ENCODE measurements around the gene GLYATL1. TPM values are rescaled to one million over a fixed set of nuclear protein-coding genes. Genes with fewer than 3 reads are reported as not detected.

Gene GLYATL1
- polyA plus RNA-seq, 2 of the 4 experiments (the other 2 are of a cell fraction), result 0.10 TPM; not detected in 1

DNA sequence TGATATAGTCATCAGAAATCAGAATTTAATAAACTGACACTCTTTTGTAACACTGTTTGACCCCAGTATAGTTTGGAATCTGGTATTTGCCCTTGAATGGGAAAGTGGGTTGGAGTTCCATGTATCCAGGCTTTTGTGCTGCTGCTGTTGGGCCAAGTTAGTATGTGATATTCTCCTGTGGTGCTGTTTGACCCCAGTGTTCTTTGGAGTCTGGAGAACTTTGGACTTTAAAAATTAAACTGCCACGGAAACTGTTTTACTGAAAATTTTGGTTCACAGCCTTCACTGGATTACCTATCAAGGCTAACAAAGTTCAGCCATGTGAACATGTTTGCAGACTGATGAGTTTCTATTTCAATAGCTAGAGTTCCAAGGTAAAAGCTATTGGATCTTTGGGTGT, 740 bp downstream of the GLYATL1 start:
- DNase-seq (ENCODE audit: low read depth in 1 of 2, low spot score in 1 of 2) (no peak), ATAC-seq (no peak), FAIRE-seq (no peak)
- Histone ChIP-seq H3K4me1 (no peaks in the 10 kb centered on the region), H3K27ac (no peak overlapping the region), H3K9me3 (no peaks in the 10 kb centered on the region), H3K4me3 (no peak overlapping the region), H3K4me2 (no peak overlapping the region)
- no peak for TF ChIP-seq CHD4 (IDR thresholded peaks at IDR 0.05; ENCODE audit: borderline replicate concordance)
- TF ChIP-seq MAFK (IDR thresholded peaks at IDR 0.05; ENCODE audit: partially characterized antibody), result no peak
- WGBS (ENCODE audit: missing lambda C conversion rate), result 17% methylated on average over 1 of the region's 1 CpG
- POLR2A ChIA-PET, result no interaction called here
- CTCF ChIA-PET, result no interaction called here

DNA sequence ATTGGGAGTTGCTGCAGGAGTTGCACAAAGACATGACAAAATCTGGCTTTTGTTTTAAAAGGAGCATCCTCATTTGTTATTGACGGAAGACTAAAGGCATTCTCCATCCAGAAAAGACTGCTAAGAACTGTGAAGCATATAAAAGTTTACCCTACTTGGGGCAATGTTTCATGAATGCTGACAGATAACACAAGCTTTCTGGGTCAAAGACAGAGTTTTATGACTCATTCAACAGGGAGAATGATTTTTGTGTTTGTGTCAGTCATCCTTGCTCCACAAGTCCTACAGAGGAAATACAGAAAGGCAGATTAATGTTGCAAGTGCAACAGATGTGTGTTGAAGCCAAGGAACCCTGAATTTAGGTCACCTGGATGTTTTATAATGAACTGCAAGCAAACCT, 2.5 kb downstream of the GLYATL1 start:
- Histone ChIP-seq H3K27ac (no peak overlapping the region), H3K4me2 (no peak overlapping the region), H3K4me3 (no peak overlapping the region), H3K9me3 (no peaks in the 10 kb centered on the region), H3K4me1 (no peaks in the 10 kb centered on the region)
- 93% methylated on average over 1 of the region's 1 CpG for whole genome bisulfite sequencing (ENCODE audit: missing lambda C conversion rate)
- no peak for FAIRE-seq
- DNase-seq (ENCODE audit: low read depth in 1 of 2, low spot score in 1 of 2), result no peak
- TF ChIP-seq HOXB13 (CRISPR knock-in tag; IDR thresholded peaks at IDR 0.05; ENCODE audit: low read depth) (no peak), MAZ (IDR thresholded peaks at IDR 0.05; ENCODE audit: borderline replicate concordance, low read depth, low read length) (no peak), NR3C1 (IDR thresholded peaks at IDR 0.05) (no peak), MAFK (IDR thresholded peaks at IDR 0.05; ENCODE audit: partially characterized antibody) (no peak), ESRRA (IDR thresholded peaks at IDR 0.05; ENCODE audit: borderline replicate concordance, low read length) (no peak), RCOR1 (IDR thresholded peaks at IDR 0.05; ENCODE audit: low read depth, low read length) (no peak), ZC3H11A (IDR thresholded peaks at IDR 0.05) (no peak), FOXS1 (CRISPR knock-in tag; IDR thresholded peaks at IDR 0.05) (no peak), CBX8 (IDR thresholded peaks at IDR 0.05) (no peak), KDM1A (IDR thresholded peaks at IDR 0.05; ENCODE audit: low read depth) (no peak), RFX5 (IDR thresholded peaks at IDR 0.05) (no peak), TFCP2L1 (CRISPR knock-in tag; IDR thresholded peaks at IDR 0.05) (no peak), CBX2 (IDR thresholded peaks at IDR 0.05; ENCODE audit: borderline replicate concordance, low read depth) (no peak), JUN (IDR thresholded peaks at IDR 0.05) (no peak), SREBF2 (IDR thresholded peaks at IDR 0.05) (no peak), CHD2 (IDR thresholded peaks at IDR 0.05; ENCODE audit: low read length, partially characterized antibody) (no peak)
- TF ChIP-seq, protein P1, sequence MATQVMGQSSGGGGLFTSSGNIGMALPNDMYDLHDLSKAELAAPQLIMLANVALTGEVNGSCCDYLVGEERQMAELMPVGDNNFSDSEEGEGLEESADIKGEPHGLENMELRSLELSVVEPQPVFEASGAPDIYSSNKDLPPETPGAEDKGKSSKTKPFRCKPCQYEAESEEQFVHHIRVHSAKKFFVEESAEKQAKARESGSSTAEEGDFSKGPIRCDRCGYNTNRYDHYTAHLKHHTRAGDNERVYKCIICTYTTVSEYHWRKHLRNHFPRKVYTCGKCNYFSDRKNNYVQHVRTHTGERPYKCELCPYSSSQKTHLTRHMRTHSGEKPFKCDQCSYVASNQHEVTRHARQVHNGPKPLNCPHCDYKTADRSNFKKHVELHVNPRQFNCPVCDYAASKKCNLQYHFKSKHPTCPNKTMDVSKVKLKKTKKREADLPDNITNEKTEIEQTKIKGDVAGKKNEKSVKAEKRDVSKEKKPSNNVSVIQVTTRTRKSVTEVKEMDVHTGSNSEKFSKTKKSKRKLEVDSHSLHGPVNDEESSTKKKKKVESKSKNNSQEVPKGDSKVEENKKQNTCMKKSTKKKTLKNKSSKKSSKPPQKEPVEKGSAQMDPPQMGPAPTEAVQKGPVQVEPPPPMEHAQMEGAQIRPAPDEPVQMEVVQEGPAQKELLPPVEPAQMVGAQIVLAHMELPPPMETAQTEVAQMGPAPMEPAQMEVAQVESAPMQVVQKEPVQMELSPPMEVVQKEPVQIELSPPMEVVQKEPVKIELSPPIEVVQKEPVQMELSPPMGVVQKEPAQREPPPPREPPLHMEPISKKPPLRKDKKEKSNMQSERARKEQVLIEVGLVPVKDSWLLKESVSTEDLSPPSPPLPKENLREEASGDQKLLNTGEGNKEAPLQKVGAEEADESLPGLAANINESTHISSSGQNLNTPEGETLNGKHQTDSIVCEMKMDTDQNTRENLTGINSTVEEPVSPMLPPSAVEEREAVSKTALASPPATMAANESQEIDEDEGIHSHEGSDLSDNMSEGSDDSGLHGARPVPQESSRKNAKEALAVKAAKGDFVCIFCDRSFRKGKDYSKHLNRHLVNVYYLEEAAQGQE (IDR thresholded peaks at IDR 0.05), result no peak
- TF ChIP-seq, protein P2, sequence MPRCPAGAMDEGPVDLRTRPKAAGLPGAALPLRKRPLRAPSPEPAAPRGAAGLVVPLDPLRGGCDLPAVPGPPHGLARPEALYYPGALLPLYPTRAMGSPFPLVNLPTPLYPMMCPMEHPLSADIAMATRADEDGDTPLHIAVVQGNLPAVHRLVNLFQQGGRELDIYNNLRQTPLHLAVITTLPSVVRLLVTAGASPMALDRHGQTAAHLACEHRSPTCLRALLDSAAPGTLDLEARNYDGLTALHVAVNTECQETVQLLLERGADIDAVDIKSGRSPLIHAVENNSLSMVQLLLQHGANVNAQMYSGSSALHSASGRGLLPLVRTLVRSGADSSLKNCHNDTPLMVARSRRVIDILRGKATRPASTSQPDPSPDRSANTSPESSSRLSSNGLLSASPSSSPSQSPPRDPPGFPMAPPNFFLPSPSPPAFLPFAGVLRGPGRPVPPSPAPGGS (IDR thresholded peaks at IDR 0.05), result no peak
- no peak for ATAC-seq
- POLR2A ChIA-PET, result no interaction called here
- CTCF ChIA-PET, result no interaction called here

DNA sequence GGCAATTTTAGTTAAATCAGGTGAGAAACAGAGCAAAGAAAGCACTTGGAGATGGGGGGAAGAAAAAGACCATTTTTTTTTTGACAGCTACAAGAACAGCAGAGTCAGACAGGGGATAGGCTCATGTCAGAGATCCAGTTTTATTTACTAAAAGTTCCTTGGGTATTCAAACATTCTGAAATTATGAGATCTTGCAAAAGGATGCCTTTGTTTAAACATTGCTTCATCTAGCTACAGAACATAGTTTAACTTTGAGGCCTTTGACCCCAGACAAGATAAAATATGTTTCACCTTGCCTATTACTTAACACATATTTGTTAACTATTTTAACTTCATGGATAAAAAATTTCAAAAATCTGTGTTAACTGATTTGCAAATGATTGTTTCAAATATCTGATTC, 6.4 kb downstream of the GLYATL1 start:
- Histone ChIP-seq H3K4me3 (no peak overlapping the region), H3K4me2 (no peak overlapping the region), H3K27ac (no peak overlapping the region), H3K4me1 (no peaks in the 10 kb centered on the region), H3K9me3 (no peaks in the 10 kb centered on the region)
- ATAC-seq (no peak), DNase-seq (ENCODE audit: low read depth in 1 of 2, low spot score in 1 of 2) (no peak), FAIRE-seq (no peak)
- CTCF ChIA-PET, result no interaction called here
- POLR2A ChIA-PET, result no interaction called here
- TF ChIP-seq EP300 (IDR thresholded peaks at IDR 0.05) (no peak), HOXB5 (CRISPR knock-in tag; IDR thresholded peaks at IDR 0.05) (no peak), HOXA7 (CRISPR knock-in tag; IDR thresholded peaks at IDR 0.05) (no peak), RARB (CRISPR knock-in tag; IDR thresholded peaks at IDR 0.05) (no peak), ZFP36 (IDR thresholded peaks at IDR 0.05; ENCODE audit: borderline replicate concordance, partially characterized antibody) (no peak), HOXB13 (CRISPR knock-in tag; IDR thresholded peaks at IDR 0.05; ENCODE audit: low read depth) (no peak), GATA3 (IDR thresholded peaks at IDR 0.05; ENCODE audit: borderline replicate concordance) (no peak), ESRRA (IDR thresholded peaks at IDR 0.05; ENCODE audit: borderline replicate concordance, low read length) (no peak), MAFK (IDR thresholded peaks at IDR 0.05; ENCODE audit: partially characterized antibody) (no peak), NFE2L2 (conservative IDR thresholded peaks at IDR 0.05; ENCODE audit: low read length) (no peak), RNF2 (IDR thresholded peaks at IDR 0.05; ENCODE audit: borderline replicate concordance, low read depth) (no peak), JUNB (IDR thresholded peaks at IDR 0.05) (no peak), ZC3H11A (IDR thresholded peaks at IDR 0.05) (no peak)
- TF ChIP-seq, protein P3, sequence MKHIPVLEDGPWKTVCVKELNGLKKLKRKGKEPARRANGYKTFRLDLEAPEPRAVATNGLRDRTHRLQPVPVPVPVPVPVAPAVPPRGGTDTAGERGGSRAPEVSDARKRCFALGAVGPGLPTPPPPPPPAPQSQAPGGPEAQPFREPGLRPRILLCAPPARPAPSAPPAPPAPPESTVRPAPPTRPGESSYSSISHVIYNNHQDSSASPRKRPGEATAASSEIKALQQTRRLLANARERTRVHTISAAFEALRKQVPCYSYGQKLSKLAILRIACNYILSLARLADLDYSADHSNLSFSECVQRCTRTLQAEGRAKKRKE (CRISPR knock-in tag; IDR thresholded peaks at IDR 0.05; ENCODE audit: low read depth), result no peak
- TF ChIP-seq, protein P4, sequence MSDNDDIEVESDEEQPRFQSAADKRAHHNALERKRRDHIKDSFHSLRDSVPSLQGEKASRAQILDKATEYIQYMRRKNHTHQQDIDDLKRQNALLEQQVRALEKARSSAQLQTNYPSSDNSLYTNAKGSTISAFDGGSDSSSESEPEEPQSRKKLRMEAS (IDR thresholded peaks at IDR 0.05), result no peak
- TF ChIP-seq, protein P5, sequence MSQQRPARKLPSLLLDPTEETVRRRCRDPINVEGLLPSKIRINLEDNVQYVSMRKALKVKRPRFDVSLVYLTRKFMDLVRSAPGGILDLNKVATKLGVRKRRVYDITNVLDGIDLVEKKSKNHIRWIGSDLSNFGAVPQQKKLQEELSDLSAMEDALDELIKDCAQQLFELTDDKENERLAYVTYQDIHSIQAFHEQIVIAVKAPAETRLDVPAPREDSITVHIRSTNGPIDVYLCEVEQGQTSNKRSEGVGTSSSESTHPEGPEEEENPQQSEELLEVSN (IDR thresholded peaks at IDR 0.05; ENCODE audit: borderline replicate concordance, low read depth), result no peak

All from A549 (cell line).